HG02973 (cell line): ENCODE measurements around the gene MAS1.
"Not testable (repeated sequence)": the region's sequence is repeated elsewhere in the genome, so short reads cannot be mapped to it uniquely, and the experiment has no call there.

Experiments used
- ATAC-seq: cut with Tn5 transposase; IDR thresholded peaks from one replicate; pipeline ENCODE4 v1.9.1; 2021; ENCODE audit warnings: moderate library complexity; ENCODE audit not compliant: unreplicated experiment

Gene MAS1

GRCh38 chr6:159890792-159891191 lies at the start of gene MAS1:
TSS of gene MAS1 (plus strand) at chr6:159890988. CDS start at chr6:159906956, 15,968 bp downstream.
- ATAC-seq, result no peak

DNA sequence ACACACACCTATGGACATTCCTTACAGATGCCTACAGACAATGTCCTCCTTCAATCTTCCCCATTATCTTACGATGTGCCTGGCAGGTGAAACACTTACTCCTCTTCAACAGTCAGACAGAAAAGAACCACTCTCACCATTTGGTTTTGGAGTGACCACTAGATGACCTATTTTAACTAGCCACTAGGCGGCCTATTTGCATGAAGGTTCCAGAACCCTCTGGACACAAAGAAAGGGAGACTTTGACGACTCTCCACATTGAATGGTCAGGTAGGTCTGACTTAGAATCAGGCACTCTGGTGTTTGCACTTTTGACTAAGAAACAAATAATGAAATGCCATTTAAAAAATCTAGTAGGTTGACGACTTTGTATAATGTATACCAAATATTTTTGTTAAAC lies 48.8 kb upstream of the MAS1 start:
- ATAC-seq, result no peak

GRCh38 chr6:159844737-159845645 lies 45.8 kb upstream of the MAS1 start:
- ATAC-seq, result no peak

DNA sequence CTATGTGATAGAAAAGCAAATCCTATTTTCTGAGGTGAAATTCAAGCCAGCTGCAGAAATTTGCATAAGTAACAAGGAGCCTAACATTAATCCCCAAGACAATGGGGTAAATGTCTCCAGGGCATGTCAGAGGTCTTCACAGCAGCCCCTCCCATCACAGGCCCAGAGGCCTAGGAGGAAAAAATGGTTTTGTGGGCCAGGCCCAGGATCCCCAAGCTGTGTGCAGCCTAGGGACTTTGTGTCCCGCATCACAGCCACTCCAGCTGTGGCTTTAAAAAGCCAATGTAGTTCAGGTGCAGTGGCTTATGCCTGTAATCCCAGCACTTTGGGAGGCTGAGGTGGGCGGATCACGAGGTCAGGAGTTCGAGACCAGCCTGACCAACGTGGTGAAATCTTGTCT lies 42.2 kb upstream of the MAS1 start:
- ATAC-seq, result not testable (repeated sequence)

GRCh38 chr6:159849851-159850250 lies 40.9 kb upstream of the MAS1 start:
- not testable (repeated sequence) for ATAC-seq

- ATAC-seq, result no peak
These were observed 37.9 kb upstream of the MAS1 start for GRCh38 chr6:159852877-159853276.

- no peak for ATAC-seq
These were observed 37.0 kb upstream of the MAS1 start for GRCh38 chr6:159853754-159854153.

DNA sequence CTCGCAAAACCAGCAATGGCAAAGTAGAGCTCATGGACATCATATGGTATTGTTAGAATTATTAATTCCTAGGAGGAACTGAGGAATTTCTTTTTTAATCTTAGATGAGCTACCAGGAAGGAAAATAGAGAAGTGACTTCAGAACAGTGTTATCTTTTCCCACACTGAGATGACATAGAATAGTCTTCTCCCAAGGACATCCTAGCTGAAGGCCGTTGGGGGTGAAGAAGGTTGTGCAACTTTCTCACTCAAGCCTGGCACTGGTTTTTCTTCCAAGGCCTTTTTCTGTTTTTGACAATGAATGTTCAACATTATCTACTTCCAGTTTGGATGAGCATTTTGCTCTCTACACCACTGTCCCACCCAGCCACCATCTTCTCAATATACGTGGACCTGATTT lies 35.8 kb upstream of the MAS1 start:
- no peak for ATAC-seq

GRCh38 chr6:159858259-159858658 lies 32.5 kb upstream of the MAS1 start:
- ATAC-seq, result no peak

GRCh38 chr6:159860482-159860881 lies 30.3 kb upstream of the MAS1 start:
- no peak for ATAC-seq

DNA sequence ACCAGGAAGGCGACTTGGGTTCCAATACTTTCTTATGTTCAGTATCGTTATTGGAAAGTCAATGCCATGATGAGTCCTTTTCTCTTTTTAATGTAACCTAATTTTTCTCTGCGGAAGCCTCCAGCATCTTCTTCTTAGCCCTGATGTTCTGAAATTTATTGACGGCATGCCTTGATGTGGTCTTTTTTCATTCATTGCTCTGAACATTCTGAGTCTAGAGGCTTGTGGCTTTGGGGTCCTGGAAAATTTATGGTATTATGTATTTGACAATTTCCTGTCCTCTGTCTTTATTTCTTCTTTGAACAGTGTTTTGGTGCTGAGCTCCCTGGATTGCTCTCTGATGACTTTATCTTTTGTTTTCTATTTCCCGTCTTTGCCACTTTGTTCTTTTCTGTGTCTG lies 28.7 kb upstream of the MAS1 start:
- ATAC-seq, result no peak

DNA sequence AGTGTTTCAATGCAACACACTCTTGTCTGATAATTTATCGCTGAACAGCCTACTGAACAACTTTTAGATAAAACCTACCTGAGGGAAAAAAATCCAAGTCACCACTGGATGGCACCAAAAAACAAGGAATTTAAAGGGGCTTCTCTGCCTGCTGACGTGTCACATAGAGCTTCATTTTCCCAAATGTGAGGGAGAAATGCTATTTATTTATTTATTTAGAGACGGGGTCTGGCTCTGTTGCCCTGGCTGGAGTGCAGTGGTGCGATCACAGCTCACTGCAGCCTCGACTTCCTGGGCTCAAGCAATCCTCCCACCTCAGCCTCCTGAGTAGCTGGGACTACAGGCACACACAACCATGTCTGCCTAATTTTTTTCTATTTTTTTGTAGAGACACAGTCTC lies 27.4 kb upstream of the MAS1 start:
- ATAC-seq, result not testable (repeated sequence)

GRCh38 chr6:159865226-159865920 lies 25.4 kb upstream of the MAS1 start:
- no peak for ATAC-seq

DNA sequence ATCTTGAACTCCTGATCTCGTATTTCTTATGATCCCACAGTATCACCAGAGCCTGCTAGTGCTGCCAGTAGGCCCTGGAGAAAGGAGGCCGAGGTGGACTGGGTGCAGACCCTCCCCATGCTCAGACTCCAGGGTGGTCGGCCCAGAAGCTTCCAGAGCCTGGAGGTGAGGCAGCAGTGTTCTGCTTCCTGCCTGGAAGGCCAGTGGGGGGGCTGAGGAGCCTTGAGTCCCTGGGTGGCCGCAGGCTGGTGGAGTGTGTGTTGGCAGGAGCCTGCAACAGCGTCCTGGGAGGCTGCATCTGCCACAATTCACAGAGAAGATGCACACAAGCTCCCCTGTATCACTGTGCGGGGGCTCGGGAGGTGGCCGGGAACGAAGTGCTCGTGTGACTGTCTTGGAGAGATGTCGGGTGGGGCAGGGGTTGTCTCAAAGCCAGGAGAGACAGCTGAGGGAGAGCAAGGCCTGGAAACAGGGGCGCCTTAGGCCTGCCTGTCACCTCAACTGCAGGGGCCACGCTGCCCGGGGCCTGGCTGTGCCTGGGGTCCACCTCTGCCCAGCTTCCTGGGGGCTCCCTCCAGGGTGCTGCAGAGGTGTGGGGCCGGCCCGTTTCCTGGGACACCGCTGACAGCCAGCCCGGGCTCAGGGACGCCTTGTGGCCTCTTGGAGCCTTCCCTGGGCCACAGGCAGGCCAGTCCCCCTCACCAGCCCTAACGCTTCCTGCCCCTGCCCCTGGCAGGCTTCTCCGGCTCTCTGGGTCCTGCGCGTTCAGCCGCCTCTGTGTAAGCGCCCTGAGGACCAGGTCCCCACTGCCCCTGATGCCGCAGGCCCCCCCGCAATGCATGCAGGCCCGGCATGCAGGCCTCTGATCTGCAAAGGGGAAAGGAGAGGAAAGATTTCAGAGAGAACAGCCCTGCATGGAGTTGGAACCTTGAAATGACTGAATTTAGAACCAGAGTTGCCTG lies 24.2 kb upstream of the MAS1 start:
- ATAC-seq, result no peak

- no peak for ATAC-seq
These were observed 19.5 kb upstream of the MAS1 start for GRCh38 chr6:159871241-159871640.

DNA sequence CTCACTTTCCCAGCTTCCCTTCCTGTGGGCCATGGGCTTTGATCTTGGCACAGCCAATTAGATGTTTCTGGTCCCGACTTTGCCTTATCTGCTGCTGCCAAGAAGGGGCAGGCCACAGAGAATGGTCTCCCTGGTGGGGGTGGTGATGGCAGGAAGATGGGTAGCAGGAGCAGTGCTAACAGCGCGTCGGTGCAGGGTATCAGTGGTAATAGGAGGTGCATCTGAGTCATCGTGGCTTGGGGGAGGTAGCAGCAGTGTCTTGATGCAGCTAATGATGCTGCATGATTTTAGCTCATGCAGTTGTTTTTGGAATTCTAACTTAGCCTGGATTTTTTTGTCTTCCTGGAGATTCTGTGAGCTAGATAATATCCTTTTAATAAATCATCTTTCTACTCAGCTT lies 18.9 kb upstream of the MAS1 start:
- no peak for ATAC-seq

DNA sequence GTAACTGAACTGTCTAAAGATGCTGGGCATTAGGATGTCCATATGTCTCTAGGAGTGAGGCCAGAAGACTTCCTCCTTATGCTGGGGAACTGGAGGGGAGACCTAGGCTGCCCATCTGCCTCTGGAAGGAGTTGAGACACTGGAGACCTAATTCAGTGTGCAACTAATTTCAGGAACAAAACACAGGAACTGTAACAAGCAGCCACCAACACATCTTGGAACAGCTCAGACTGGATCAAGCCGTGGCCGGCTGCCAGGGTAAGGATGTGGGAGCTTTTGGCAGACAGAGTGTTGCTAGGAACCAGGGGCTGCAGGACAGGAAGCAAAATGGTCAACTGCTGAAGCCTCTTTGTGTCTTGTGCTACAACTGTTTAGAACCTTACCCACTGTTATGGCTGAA lies 16.4 kb upstream of the MAS1 start:
- ATAC-seq, result no peak

DNA sequence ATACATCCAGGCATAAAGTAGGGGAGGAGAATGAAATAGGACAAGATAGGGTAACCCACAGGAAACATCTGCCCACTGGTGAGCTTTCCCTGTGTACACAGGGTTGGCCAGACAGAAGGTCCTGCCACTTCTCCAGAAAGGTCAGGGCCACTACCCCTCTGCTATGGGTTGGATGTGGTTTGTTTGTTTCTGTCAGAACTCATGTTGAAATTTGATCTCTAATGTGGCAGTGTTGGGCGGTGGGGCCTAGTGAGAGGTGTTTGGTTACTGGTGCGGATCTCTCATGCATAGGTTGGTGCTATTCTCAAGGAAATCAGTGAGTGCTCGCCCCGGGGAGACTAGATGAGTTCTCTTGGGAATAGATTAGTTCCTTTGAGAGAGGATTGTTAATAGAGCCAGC lies 15.6 kb upstream of the MAS1 start:
- ATAC-seq, result no peak

GRCh38 chr6:159876242-159876641 lies 14.5 kb upstream of the MAS1 start:
- ATAC-seq, result no peak

DNA sequence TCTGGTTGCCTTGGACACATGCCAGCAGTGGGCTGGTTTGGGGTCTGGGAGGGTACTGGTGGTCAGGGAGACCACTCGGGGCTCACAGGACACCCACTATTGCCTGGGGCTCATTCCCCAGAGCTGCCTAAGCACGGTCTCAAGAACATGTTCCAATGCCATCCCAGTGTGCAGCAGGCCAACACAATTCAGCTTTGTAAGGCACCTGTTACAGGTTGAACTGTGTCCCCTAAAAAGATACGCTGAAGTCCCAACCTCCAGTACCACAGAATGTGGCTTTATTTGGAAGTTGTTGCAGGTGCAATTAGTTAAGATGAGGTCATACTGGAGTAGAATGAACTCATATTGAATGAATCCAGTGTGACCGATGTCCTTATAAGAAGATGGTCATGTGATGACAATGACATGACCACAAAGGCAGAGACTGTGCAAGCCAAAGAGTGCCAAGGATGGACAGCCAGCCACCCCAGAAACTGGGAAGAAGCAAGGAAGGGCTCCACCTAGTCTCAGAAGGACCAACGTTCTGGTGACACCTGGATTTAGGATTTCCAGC lies 13.5 kb upstream of the MAS1 start:
- ATAC-seq, result no peak

- ATAC-seq, result no peak
These were observed 12.4 kb upstream of the MAS1 start for GRCh38 chr6:159878341-159878740.
